NB4 (cell line): Measurements from ENCODE around the gene S100A14.

Experiments used
- DNase-seq: peaks from one replicate; pipeline ENCODE4 v3.0.0; 2010; ENCODE audit warnings: low read depth
- H3K4me3 ChIP-seq: one replicate; pipeline ENCODE4 v1.5.1; 2011; ENCODE audit warnings: mild to moderate bottlenecking, low read depth, low read length, moderate library complexity
- CTCF ChIP-seq: IDR thresholded peaks from one replicate; pipeline ENCODE4 v1.5.1; 2012; ENCODE audit warnings: low read depth, low read length
- MAX ChIP-seq: IDR thresholded peaks from 2 replicates; pipeline ENCODE4 v1.6.1; 2011; ENCODE audit warnings: low read depth, low read length
- MYC ChIP-seq: IDR thresholded peaks from 2 replicates; pipeline ENCODE4 v1.6.1; 2011; ENCODE audit warnings: low read depth, low read length
- POLR2A ChIP-seq: IDR thresholded peaks from 2 replicates; pipeline ENCODE4 v1.6.1; 2011; ENCODE audit warnings: mild to moderate bottlenecking; ENCODE audit not compliant: insufficient read length; ENCODE audit errors: extremely low read depth

Gene S100A14

GRCh38 chr1:153649137-153649862, 33.2 kb upstream of the S100A14 start:
- no peak for DNase-seq
- no peak overlapping the region for H3K4me3 ChIP-seq
- TF ChIP-seq MYC (no peak), CTCF (no peak), POLR2A (peak; percentile 29), MAX (no peak)

DNA sequence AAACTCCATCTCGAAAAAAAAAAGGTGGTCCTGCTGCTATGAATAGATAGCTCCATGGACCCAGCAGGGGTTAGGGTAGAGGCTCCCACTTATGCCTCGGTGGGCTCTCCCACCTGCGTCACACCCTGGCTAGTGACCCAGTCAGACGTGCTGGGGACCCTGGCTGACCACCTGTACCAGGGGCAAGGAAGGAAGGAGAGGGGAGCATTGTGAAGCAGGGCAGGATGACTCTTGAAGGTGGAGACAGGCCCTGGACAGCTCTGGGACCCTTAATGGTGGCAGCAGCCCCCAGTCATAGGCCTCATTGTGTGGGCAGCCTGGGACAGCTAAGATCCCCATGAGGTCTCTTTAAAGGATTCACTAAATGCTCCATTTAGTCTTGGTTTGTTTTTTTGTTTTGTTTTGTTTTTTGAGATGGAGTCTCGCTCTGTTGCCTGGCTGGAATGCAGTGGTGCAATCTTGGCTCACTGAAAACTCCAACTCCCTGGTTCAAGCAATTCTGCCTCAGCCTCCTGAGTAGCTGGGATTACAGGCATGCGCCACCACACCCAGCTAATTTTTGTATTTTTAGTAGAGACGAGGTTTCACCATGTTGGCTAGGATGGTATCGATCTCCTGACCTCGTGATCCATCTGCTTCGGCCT, 32.0 kb upstream of the S100A14 start:
- no peak overlapping the region for H3K4me3 ChIP-seq
- TF ChIP-seq MAX (no peak), POLR2A (no peak), CTCF (no peak), MYC (no peak)
- DNase-seq = no peak

DNA sequence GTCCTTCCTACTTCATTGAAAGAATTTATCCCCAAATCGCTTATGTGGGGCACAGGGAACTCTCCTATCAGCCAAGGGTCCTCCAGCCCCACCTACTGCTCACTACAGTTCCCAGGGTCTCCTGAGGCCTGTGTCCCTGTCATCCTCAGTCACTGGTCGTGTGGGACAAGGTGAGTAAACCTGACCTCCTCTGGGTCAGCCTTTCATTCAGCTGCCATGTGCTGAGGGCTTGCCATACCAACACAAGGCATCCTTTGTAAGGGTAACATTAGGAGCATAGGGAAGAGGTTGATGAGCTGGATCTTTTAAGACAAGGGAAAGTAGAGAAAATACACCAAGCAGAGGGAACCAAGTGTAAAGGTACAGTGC, 31.2 kb upstream of the S100A14 start:
- no peak overlapping the region for H3K4me3 ChIP-seq
- no peak for DNase-seq

DNA sequence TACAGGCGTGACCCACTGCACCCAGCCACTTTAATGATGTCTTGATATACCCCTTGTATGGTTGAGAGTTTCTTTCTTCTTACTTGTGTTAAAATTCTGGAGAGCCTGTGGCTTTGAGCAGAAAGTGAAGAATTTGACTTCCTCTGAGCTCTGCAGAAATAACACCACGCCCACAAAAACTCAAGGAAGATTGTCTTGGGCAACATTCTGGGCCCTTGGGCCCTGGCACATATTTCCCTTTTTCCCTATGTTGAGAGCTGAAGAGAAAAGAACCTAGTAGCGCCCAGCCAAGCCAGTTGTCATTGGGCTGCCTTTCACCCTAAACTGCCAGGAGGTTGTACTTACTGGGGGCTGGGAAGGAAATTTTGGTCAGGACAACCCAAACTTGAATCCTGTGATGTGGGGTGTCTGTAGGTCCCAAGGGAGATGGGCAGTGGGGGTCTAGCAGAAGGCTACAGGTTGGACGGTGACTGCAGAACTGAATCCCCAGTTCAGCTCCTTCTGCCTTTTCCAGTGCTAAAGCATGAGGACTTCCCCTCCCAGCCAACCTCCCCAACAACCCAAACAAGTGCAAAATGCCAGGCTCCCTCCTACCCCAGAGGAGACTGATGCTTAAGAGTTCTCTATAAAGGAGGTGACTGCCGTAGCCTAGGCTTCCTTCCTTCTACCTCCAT, 30.7 kb upstream of the S100A14 start:
- H3K4me3 ChIP-seq = no peak overlapping the region
- TF ChIP-seq CTCF (no peak), MYC (no peak), MAX (no peak), POLR2A (no peak)
- peak; percentile 30 for DNase-seq

More for the DNA sequence above, 31.2 kb upstream of the S100A14 start:
- no peak for TF ChIP-seq MYC
- TF ChIP-seq CTCF = no peak
- TF ChIP-seq POLR2A = no peak
- TF ChIP-seq MAX = no peak

- TF ChIP-seq POLR2A = no peak
- no peak for TF ChIP-seq CTCF
- TF ChIP-seq MYC = no peak
- TF ChIP-seq MAX = no peak
- no peak for DNase-seq
- H3K4me3 ChIP-seq = no peak overlapping the region
Observed at GRCh38 chr1:153643816-153644215, 27.7 kb upstream of the S100A14 start.
